Adrenal gland (tissue), 12 donors: Measurements from ENCODE around the gene SYCN. TPM values are rescaled to one million over a fixed set of nuclear protein-coding genes. Genes with fewer than 3 reads are reported as not detected.

Experiments
- DNase-seq, 7 donors: peaks; one replicate each; pipeline ENCODE4 v3.0.0-alpha.2; 2019 to 2020
- H3K27ac ChIP-seq, 5 donors: fragments of 200-600 bp; sonication (generic) in 4 of 5; 1 replicate in 3 of 5; 2 replicates in 2 of 5; pipeline versions ENCODE4 v1.5.1 to v1.8.0; 2016 to 2020; ENCODE audit warnings: mild to moderate bottlenecking in 1 of 5
- H3K27me3 ChIP-seq: fragments of 200-600 bp; 2 replicates; pipeline ENCODE4 v1.8.0; 2021
- H3K36me3 ChIP-seq, 2 donors: fragments of 200-600 bp; replicated peaks in 1 of 2; 1 replicate in 1 of 2; 2 replicates in 1 of 2; pipeline versions ENCODE4 v1.5.1 to v1.8.0; 2018 to 2022
- H3K4me1 ChIP-seq, 2 donors: fragments of 200-600 bp; replicated peaks in 1 of 2; 1 replicate in 1 of 2; 2 replicates in 1 of 2; pipeline versions ENCODE4 v1.5.1 to v1.8.0; 2018 to 2021
- H3K4me3 ChIP-seq, 4 donors: fragments of 200-600 bp; sonication (generic) in 3 of 4; one replicate each; pipeline ENCODE4 v1.5.1; 2016 to 2018
- H3K9me3 ChIP-seq, 3 donors: fragments of 200-600 bp; sonication (generic) in 1 of 3; replicated peaks in 1 of 3; 1 replicate in 2 of 3; 2 replicates in 1 of 3; pipeline versions ENCODE4 v1.5.1 to v1.8.0; 2016 to 2021
- CTCF ChIP-seq, 6 experiments: fragments of 450-650 bp in 4 of 6; fragments of 200-600 bp in 2 of 6; sonication (generic) in 1 of 6; IDR thresholded peaks; 1 replicate in 5 of 6; 2 replicates in 1 of 6; pipeline versions ENCODE4 v1.5.1 to v1.8.0; 2016 to 2021; ENCODE audit warnings: antibody characterized with exemption in 6 of 6, mild to moderate bottlenecking in 2 of 6, moderate library complexity in 1 of 6
- POLR2A ChIP-seq, 2 donors: fragments of 450-650 bp; IDR thresholded peaks; one replicate each; pipeline ENCODE4 v1.6.1; 2017; ENCODE audit warnings: antibody characterized with exemption in 2 of 2, mild to moderate bottlenecking in 2 of 2, moderate library complexity in 1 of 2
- WGBS, 4 donors: extraction: QIAGEN DNeasy Blood & Tissue Kit in 2 of 4; methylation state at CpG; one replicate each; pipeline versions ENCODE4 v1.1.5 to v1.1.7; 2013 to 2017; 5-methylcytosine and 5-hydroxymethylcytosine counted together
- intact Hi-C, 2 donors: fragments of 100-400 bp; cut with DNase I; formaldehyde crosslinking; loops; one replicate each; pipeline versions ENCODE4 v1.14.1 to v1.15.0; 2022 to 2023
- polyA plus RNA-seq, 3 donors: library from polyadenylated mRNA; stranded (reverse); fragments of 200-250 nt in 2 of 3; fragments of 350-450 nt in 1 of 3; fragmentation: Illumina TruSeq in 1 of 3; extraction: RNeasy Lipid Tissue Mini Kit (QIAGEN cat#74804) in 1 of 3; gene quantifications; one replicate each; pipeline ENCODE4 v1.2.3, GENCODE V29; 2013 to 2014
- total RNA-seq, 9 donors: library from RNA; depleted of rRNA in 4 of 9; stranded (reverse); fragments of >200 nt in 4 of 9; fragments of 120-200 nt in 1 of 9; fragmentation: NEBNext Ultra II Directional in 1 of 9; extraction: Animal tissue kit (Norgen Biotek cat#: 25700) in 1 of 9; gene quantifications; one replicate each; pipeline versions ENCODE4 v1.1.0 to v1.2.4, GENCODE V29; 2013 to 2023
- donor health status: healthy with polysubstance abuse.
- donor health status: Bipolar disorder and iron deficiency.
- donor health status: DM: yes; HTN: yes; CAD: no.
- donor health status: DM: no; HTN: no; CAD: no.
- donor health status: DM: no; HTN: no; CAD: no.
- donor health status: DM: yes; HTN: yes; CAD: no.

The SYCN gene
- total and polyA plus RNA-seq, 12 donors = 0.43 to 0.76 (median 0.67) TPM; not detected in 9

GRCh38 chr19:39170386-39171231 is 33.5 kb downstream of the SYCN start:
- DNase-seq = peak in 2 of 7 donors; percentile 39 to 59
- Histone ChIP-seq H3K4me1 (peaks cover 15 to 17% of the 10 kb centered on the region in 2 donors), H3K4me3 (no peak overlapping the region), H3K9me3 (no peaks in the 10 kb centered on the region), H3K27me3 (no peaks in the 10 kb centered on the region), H3K36me3 (peaks cover 0 to 22% of the 10 kb centered on the region in 2 donors), H3K27ac (peak overlapping the region in 1 of 5 donors; percentile 40)
- 55 to 78% (median 67%) methylated on average over 4 to 17 of the region's 17 CpGs for WGBS, 4 donors
- intact Hi-C loops = no loop called here
- TF ChIP-seq CTCF (IDR thresholded peaks at IDR 0.05) (no peak), POLR2A (IDR thresholded peaks at IDR 0.05) (no peak)

- Histone ChIP-seq H3K27ac (no peak overlapping the region), H3K4me1 (peaks cover 15 to 17% of the 10 kb centered on the region in 2 donors), H3K27me3 (no peaks in the 10 kb centered on the region), H3K4me3 (no peak overlapping the region), H3K36me3 (peaks cover 0 to 10% of the 10 kb centered on the region in 2 donors), H3K9me3 (no peaks in the 10 kb centered on the region)
- no peak for TF ChIP-seq CTCF (IDR thresholded peaks at IDR 0.05)
- no peak for TF ChIP-seq POLR2A (IDR thresholded peaks at IDR 0.05)
- intact Hi-C loops = no loop called here
- no peak for DNase-seq
- 86 to 94% (median 93%) methylated on average over 31 to 36 of the region's 36 CpGs for WGBS, 4 donors
Observed at GRCh38 chr19:39169143-39169810, 34.8 kb downstream of the SYCN start.

- peaks cover 0 to 10% of the 10 kb centered on the region in 2 donors for H3K36me3 ChIP-seq
- intact Hi-C loops = no loop called here
- peaks cover 15 to 17% of the 10 kb centered on the region in 2 donors for H3K4me1 ChIP-seq
- no peak for DNase-seq
- H3K27me3 ChIP-seq = no peaks in the 10 kb centered on the region
- H3K27ac ChIP-seq = no peak overlapping the region
- TF ChIP-seq POLR2A (IDR thresholded peaks at IDR 0.05) (no peak), CTCF (IDR thresholded peaks at IDR 0.05) (no peak)
- no peaks in the 10 kb centered on the region for H3K9me3 ChIP-seq
- no peak overlapping the region for H3K4me3 ChIP-seq
- WGBS, 4 donors = 85 to 92% (median 86%) methylated on average over 20 to 23 of the region's 23 CpGs
Observed at GRCh38 chr19:39168258-39169142, 35.6 kb downstream of the SYCN start.
